Naive thymus-derived CD4-positive, alpha-beta T cell (primary cell): ENCODE data around the gene MAP1A. TPM values are rescaled to one million over a fixed set of nuclear protein-coding genes. Genes with fewer than 3 reads are reported as not detected.

Experiments used
- ATAC-seq: fragments of 150-1000 bp; cut with Tn5 transposase; 2 replicates; pipeline ENCODE4 v1.10.0; 2021; ENCODE audit warnings: mild to moderate bottlenecking, moderate library complexity
- CTCF ChIA-PET: fragments of 350-600 bp; sonication (Branson Sonifier 250); formaldehyde crosslinking; loops from one replicate; lab custom pipeline; 2021; ENCODE audit warnings: antibody characterized with exemption; lab: Charles Lee
- POLR2A ChIA-PET: fragments of 350-600 bp; sonication (Branson Sonifier 250); formaldehyde crosslinking; loops from one replicate; lab custom pipeline; 2021; ENCODE audit warnings: antibody characterized with exemption, inconsistent platforms; lab: Charles Lee
- DNase-seq, 9 donors: peaks; one replicate each; pipeline versions ENCODE4 v3.0.0 to v3.0.0-alpha.2; 2020 to 2022; ENCODE audit warnings: mixed read lengths in 1 of 9
- H3K27ac ChIP-seq: one replicate; pipeline ENCODE4 v1.7.0; 2013; ENCODE audit warnings: mild to moderate bottlenecking, low read depth, low read length, moderate library complexity
- H3K27me3 ChIP-seq, 2 donors: one replicate each; pipeline ENCODE4 v1.7.0; 2013; ENCODE audit warnings: low read length in 2 of 2, mild to moderate bottlenecking in 2 of 2, moderate library complexity in 2 of 2; ENCODE audit not compliant: control insufficient read depth in 2 of 2, insufficient read depth in 2 of 2
- H3K36me3 ChIP-seq, 3 experiments: 1 replicate in 2 of 3; 2 replicates in 1 of 3; pipeline ENCODE4 v1.7.0; 2013; ENCODE audit warnings: low read length in 3 of 3, mild to moderate bottlenecking in 3 of 3, moderate library complexity in 1 of 3; ENCODE audit not compliant: insufficient read depth in 3 of 3, control insufficient read depth in 2 of 3
- H3K4me1 ChIP-seq, 2 donors: one replicate each; pipeline ENCODE4 v1.7.0; 2013; ENCODE audit warnings: low read length in 2 of 2, mild to moderate bottlenecking in 2 of 2, moderate library complexity in 1 of 2; ENCODE audit not compliant: control insufficient read depth in 2 of 2, insufficient read depth in 2 of 2
- H3K4me3 ChIP-seq: 2 replicates; pipeline ENCODE4 v1.7.0; 2013; ENCODE audit warnings: mild to moderate bottlenecking, low read length
- H3K9me3 ChIP-seq, 3 experiments: 1 replicate in 2 of 3; 2 replicates in 1 of 3; pipeline ENCODE4 v1.7.0; 2013; ENCODE audit warnings: low read length in 3 of 3; ENCODE audit not compliant: control insufficient read depth in 2 of 3
- H3K27ac Mint-ChIP-seq, 9 donors: one replicate each; pipeline ENCODE4 v1.8.0; 2020 to 2022; ENCODE audit warnings: mixed read lengths in 9 of 9, mild to moderate bottlenecking in 8 of 9, moderate library complexity in 5 of 9, inconsistent platforms in 2 of 9
- H3K27me3 Mint-ChIP-seq, 5 donors: one replicate each; pipeline ENCODE4 v1.8.0; 2021 to 2022; ENCODE audit warnings: mixed read lengths in 5 of 5, mild to moderate bottlenecking in 1 of 5
- H3K36me3 Mint-ChIP-seq, 5 donors: one replicate each; pipeline ENCODE4 v1.8.0; 2020 to 2022; ENCODE audit warnings: mixed read lengths in 5 of 5, mild to moderate bottlenecking in 3 of 5, inconsistent platforms in 1 of 5
- H3K4me1 Mint-ChIP-seq, 7 donors: one replicate each; pipeline ENCODE4 v1.8.0; 2020 to 2022; ENCODE audit warnings: mixed read lengths in 7 of 7, mild to moderate bottlenecking in 3 of 7, inconsistent platforms in 1 of 7
- H3K4me3 Mint-ChIP-seq, 10 donors: one replicate each; pipeline ENCODE4 v1.8.0; 2020 to 2022; ENCODE audit warnings: mild to moderate bottlenecking in 10 of 10, mixed read lengths in 10 of 10, moderate library complexity in 6 of 10, inconsistent platforms in 2 of 10
- H3K9me3 Mint-ChIP-seq, 11 donors: one replicate each; pipeline ENCODE4 v1.8.0; 2020 to 2022; ENCODE audit warnings: mixed read lengths in 11 of 11, mild to moderate bottlenecking in 4 of 11, inconsistent platforms in 1 of 11, moderate library complexity in 1 of 11
- intact Hi-C, 2 donors: fragments of 100-400 bp; cut with micrococcal nuclease; formaldehyde crosslinking; loops; one replicate each; pipeline ENCODE4 v1.15.1; 2023
- polyA plus RNA-seq, 2 donors: library from polyadenylated mRNA; unstranded; fragments of 300-500 nt; fragmentation: Illumina TruSeq; gene quantifications; one replicate each; pipeline ENCODE4 v1.2.3, GENCODE V29; 2021
- total RNA-seq, 6 experiments: library from RNA in 5 of 6; stranded (reverse) in 5 of 6; gene quantifications; 1 replicate in 5 of 6; 2 replicates in 1 of 6; pipeline ENCODE4 v1.2.3 and lab custom pipeline; 2021 to 2026

The MAP1A gene
- total and polyA plus RNA-seq, 7 experiments from 2014 or later = 0.22 to 13.6 (median 0.30) TPM

GRCh38 chr15:43541785-43542184 is 24.4 kb downstream of the MAP1A start:
- H3K4me1 Mint-ChIP-seq = peaks cover 0 to 7% (median 4%) of the 10 kb centered on the region in 7 donors
- ChIA-PET CTCF (no interaction called here), POLR2A (no interaction called here)
- intact Hi-C loops = loop anchor here in 1 of 2 donors (5.0 kb wide), 1 partner anchor 59 kb away; no protein-coding TSS in a partner anchor
- Histone ChIP-seq H3K4me3 (no peak overlapping the region), H3K9me3 (no peaks in the 10 kb centered on the region), H3K27ac (no peak overlapping the region), H3K36me3 (no peaks in the 10 kb centered on the region), H3K27me3 (no peaks in the 10 kb centered on the region), H3K4me1 (no peaks in the 10 kb centered on the region)
- no peaks in the 10 kb centered on the region for H3K9me3 Mint-ChIP-seq
- ATAC-seq (no peak), DNase-seq (no peak)
- no peak overlapping the region for H3K4me3 Mint-ChIP-seq
- no peaks in the 10 kb centered on the region for H3K27me3 Mint-ChIP-seq
- H3K36me3 Mint-ChIP-seq = peaks cover 0 to 12% (median 3%) of the 10 kb centered on the region in 5 donors
- H3K27ac Mint-ChIP-seq = no peak overlapping the region

GRCh38 chr15:43544266-43544665 is 26.9 kb downstream of the MAP1A start:
- ChIA-PET POLR2A (no interaction called here), CTCF (no interaction called here)
- Histone ChIP-seq H3K27ac (no peak overlapping the region), H3K9me3 (no peaks in the 10 kb centered on the region), H3K27me3 (no peaks in the 10 kb centered on the region), H3K36me3 (no peaks in the 10 kb centered on the region), H3K4me1 (no peaks in the 10 kb centered on the region), H3K4me3 (no peak overlapping the region)
- Mint-ChIP-seq H3K4me1 (peaks cover 0 to 7% (median 4%) of the 10 kb centered on the region in 7 donors), H3K9me3 (no peaks in the 10 kb centered on the region), H3K27me3 (no peaks in the 10 kb centered on the region), H3K27ac (no peak overlapping the region), H3K36me3 (peaks cover 0 to 12% (median 12%) of the 10 kb centered on the region in 5 donors), H3K4me3 (no peak overlapping the region)
- ATAC-seq (no peak), DNase-seq (no peak)
- intact Hi-C loops = loop anchor here in 1 of 2 donors (5.0 kb wide), 1 partner anchor 62 kb away; no protein-coding TSS in a partner anchor

- Histone ChIP-seq H3K4me1 (no peaks in the 10 kb centered on the region), H3K27me3 (no peaks in the 10 kb centered on the region), H3K27ac (no peak overlapping the region), H3K9me3 (no peaks in the 10 kb centered on the region), H3K36me3 (no peaks in the 10 kb centered on the region), H3K4me3 (no peak overlapping the region)
- H3K4me3 Mint-ChIP-seq = no peak overlapping the region
- H3K36me3 Mint-ChIP-seq = peaks cover 0 to 18% (median 11%) of the 10 kb centered on the region in 5 donors
- ATAC-seq (no peak), DNase-seq (no peak)
- no peaks in the 10 kb centered on the region for H3K27me3 Mint-ChIP-seq
- ChIA-PET CTCF (no interaction called here), POLR2A (no interaction called here)
- H3K9me3 Mint-ChIP-seq = no peaks in the 10 kb centered on the region
- no peak overlapping the region for H3K27ac Mint-ChIP-seq
- intact Hi-C loops = no loop called here
- peaks cover 0 to 7% (median 4%) of the 10 kb centered on the region in 7 donors for H3K4me1 Mint-ChIP-seq
Measured at GRCh38 chr15:43545426-43545825, 28.0 kb downstream of the MAP1A start.

- ATAC-seq (no peak), DNase-seq (no peak)
- no peaks in the 10 kb centered on the region for H3K27me3 ChIP-seq
- Mint-ChIP-seq H3K27me3 (no peaks in the 10 kb centered on the region), H3K4me3 (no peak overlapping the region), H3K9me3 (no peaks in the 10 kb centered on the region), H3K36me3 (peaks cover 5 to 29% (median 18%) of the 10 kb centered on the region in 5 donors), H3K27ac (no peak overlapping the region), H3K4me1 (no peaks in the 10 kb centered on the region)
- H3K36me3 ChIP-seq = no peaks in the 10 kb centered on the region
- H3K27ac ChIP-seq = no peak overlapping the region
- no peaks in the 10 kb centered on the region for H3K4me1 ChIP-seq
- H3K4me3 ChIP-seq = no peak overlapping the region
- no peaks in the 10 kb centered on the region for H3K9me3 ChIP-seq
- POLR2A ChIA-PET = no interaction called here
- intact Hi-C loops = no loop called here
- CTCF ChIA-PET = no interaction called here
Measured at GRCh38 chr15:43547539-43547938, 30.1 kb downstream of the MAP1A start.

- H3K36me3 ChIP-seq = no peaks in the 10 kb centered on the region
- Mint-ChIP-seq H3K4me1 (no peaks in the 10 kb centered on the region), H3K36me3 (peaks cover 5 to 33% (median 18%) of the 10 kb centered on the region in 5 donors), H3K4me3 (no peak overlapping the region), H3K27ac (no peak overlapping the region), H3K27me3 (no peaks in the 10 kb centered on the region), H3K9me3 (peaks cover 0 to 2% (median 0%) of the 10 kb centered on the region in 11 donors)
- no peak overlapping the region for H3K27ac ChIP-seq
- no peak overlapping the region for H3K4me3 ChIP-seq
- H3K4me1 ChIP-seq = no peaks in the 10 kb centered on the region
- ChIA-PET POLR2A (no interaction called here), CTCF (no interaction called here)
- DNase-seq (no peak), ATAC-seq (no peak)
- intact Hi-C loops = no loop called here
- no peaks in the 10 kb centered on the region for H3K27me3 ChIP-seq
- no peaks in the 10 kb centered on the region for H3K9me3 ChIP-seq
Measured at GRCh38 chr15:43550527-43551363, 33.3 kb downstream of the MAP1A start.

GRCh38 chr15:43552256-43552655 is 34.8 kb downstream of the MAP1A start:
- no peak for DNase-seq
- H3K4me1 Mint-ChIP-seq = no peaks in the 10 kb centered on the region
- no peak for ATAC-seq

More at GRCh38 chr15:43552256-43552655, 34.8 kb downstream of the MAP1A start:
- Mint-ChIP-seq H3K9me3 (peaks cover 0 to 2% (median 0%) of the 10 kb centered on the region in 11 donors), H3K4me3 (no peak overlapping the region), H3K27ac (no peak overlapping the region), H3K36me3 (peaks cover 5 to 34% (median 22%) of the 10 kb centered on the region in 5 donors), H3K27me3 (no peaks in the 10 kb centered on the region)
- ChIA-PET CTCF (interaction anchor here (0.7 kb wide), 1 partner anchor 1453 kb away, joined by 3 read pairs; no protein-coding TSS in a partner anchor), POLR2A (no interaction called here)
- Histone ChIP-seq H3K9me3 (no peaks in the 10 kb centered on the region), H3K4me3 (no peak overlapping the region), H3K4me1 (no peaks in the 10 kb centered on the region), H3K27ac (no peak overlapping the region), H3K27me3 (no peaks in the 10 kb centered on the region), H3K36me3 (peaks cover 0 to 10% (median 0%) of the 10 kb centered on the region in 3 experiments)
- intact Hi-C loops = no loop called here
